Sciatic nerve (tissue), 2 donors: ENCODE results near the gene LPCAT1. TPM values are rescaled to one million over a fixed set of nuclear protein-coding genes. Genes with fewer than 3 reads are reported as not detected.

ENCODE experiments used
- ATAC-seq: fragments of 200-7000 bp; cut with Tn5 transposase; one replicate; pipeline ENCODE4 v1.9.1; 2020; ENCODE audit warnings: mild to moderate bottlenecking, moderate library complexity
- DNase-seq: peaks from one replicate; pipeline ENCODE4 v3.0.0-alpha.2; 2020; ENCODE audit warnings: low spot score
- intact Hi-C: fragments of 100-400 bp; cut with DNase I; formaldehyde crosslinking; loops from one replicate; pipeline ENCODE4 v1.14.2; 2022
- total RNA-seq: library from RNA; stranded (reverse); fragmentation: NEBNext Ultra II Directional; extraction: Animal tissue kit (Norgen Biotek cat#: 25700); gene quantifications from one replicate; pipeline ENCODE4 v1.2.1, GENCODE V29; 2021
- donor health status: DM: no; HTN: no; CAD: no.
- donor health status: DM: no; HTN: no; CAD: no.

The LPCAT1 gene
- total RNA-seq, 1 donor from 2014 or later, result 44.4 TPM

DNA sequence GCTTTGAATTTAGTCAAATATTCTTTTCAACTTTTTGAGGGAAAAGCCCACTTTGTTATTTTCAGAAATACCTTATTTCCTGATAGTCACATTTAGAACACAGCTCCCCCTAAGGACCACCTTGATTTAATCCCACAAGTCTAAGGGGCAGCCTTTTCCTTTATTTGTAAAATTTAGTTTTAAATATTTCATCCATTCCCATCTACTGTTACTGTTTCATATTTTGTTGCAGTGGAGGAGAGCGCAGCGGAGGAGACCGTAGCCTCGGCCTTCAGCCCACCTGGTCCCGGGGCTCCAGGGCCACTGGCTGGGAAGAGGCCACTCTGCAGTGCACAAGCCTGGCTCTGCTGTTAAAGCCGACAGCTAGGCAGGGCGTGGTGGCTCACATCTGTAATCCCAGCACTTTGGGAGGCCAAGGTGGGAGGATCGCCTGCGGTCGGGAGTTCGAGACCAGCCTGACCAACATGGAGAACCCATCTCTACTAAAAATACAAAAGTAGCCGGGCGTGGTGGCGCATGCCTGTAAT, 19.6 kb downstream of the LPCAT1 start:
- intact Hi-C loops, result no loop called here
- DNase-seq (no peak), ATAC-seq (no peak)

DNA sequence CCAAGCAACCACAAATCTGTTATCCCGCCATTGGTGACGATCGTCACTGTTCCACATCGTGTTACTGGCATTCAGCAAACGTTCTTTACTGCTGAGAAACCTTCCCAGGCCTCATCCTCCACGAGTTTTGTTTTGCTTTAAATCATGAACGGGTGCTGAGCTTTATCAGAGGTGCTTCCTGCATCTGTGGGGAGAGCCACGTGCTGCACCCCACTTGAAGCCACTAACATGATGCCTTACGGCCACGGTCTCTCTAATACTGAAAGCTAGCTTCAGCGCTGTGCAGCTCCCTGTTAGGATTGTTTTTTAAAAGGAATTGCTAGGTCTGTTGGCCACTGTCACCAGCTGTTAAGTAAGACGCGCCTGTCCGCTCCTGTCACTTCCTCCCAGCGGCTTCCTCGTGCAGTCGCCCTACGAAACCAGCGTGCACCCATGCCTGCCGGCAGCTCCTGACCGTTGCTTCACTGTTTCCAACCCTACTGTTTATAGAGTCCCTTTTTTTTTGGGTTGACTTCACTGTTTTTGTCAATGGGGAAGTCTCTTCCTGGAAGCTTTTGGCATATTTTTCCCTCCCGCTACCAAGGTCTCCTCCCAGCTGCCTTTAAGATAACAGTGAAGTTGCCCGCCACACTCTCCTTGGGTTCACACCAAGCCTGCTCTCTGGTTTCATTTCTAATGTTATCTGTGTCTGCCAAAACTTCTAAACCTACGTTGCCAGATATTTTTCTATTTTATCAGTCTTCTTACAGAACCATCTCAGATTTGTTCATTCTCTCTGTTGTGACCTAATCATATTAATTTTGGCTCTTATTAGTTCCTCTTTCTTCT, 20.3 kb downstream of the LPCAT1 start:
- DNase-seq (no peak), ATAC-seq (peak; percentile 71)
- intact Hi-C loops, result no loop called here

DNA sequence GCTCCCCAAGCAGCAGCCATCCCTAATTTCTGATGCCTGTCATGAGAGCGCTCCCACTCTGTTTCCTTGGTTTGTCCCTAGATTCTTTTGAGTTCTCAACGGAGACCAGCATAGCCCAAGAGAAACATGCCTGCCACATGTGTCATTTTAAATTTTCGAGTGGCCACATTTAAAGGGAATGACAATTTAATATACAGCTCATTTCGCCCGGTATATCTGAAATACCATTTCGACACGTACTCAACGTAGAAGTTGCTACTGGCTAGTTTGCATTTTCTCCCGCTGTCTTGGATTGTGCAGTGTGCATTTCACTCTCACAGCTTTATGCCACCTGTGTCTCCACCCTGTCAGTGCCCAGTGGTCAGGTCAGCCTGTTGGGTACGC, 21.0 kb downstream of the LPCAT1 start:
- intact Hi-C loops, result no loop called here
- no peak for DNase-seq
- no peak for ATAC-seq

- ATAC-seq (peak; percentile 21), DNase-seq (no peak)
- intact Hi-C loops, result no loop called here
These were observed 21.6 kb downstream of the LPCAT1 start for GRCh38 chr5:1502046-1502736.

GRCh38 chr5:1501372-1502045, 22.3 kb downstream of the LPCAT1 start:
- intact Hi-C loops, result no loop called here
- ATAC-seq, result peak; percentile 2
- DNase-seq, result no peak

GRCh38 chr5:1500411-1501091, 23.2 kb downstream of the LPCAT1 start:
- intact Hi-C loops, result no loop called here
- ATAC-seq (peak; percentile 77), DNase-seq (peak; percentile 84)

GRCh38 chr5:1499851-1500250, 23.9 kb downstream of the LPCAT1 start:
- no peak for ATAC-seq
- no peak for DNase-seq
- intact Hi-C loops, result no loop called here

GRCh38 chr5:1498623-1499416, 24.9 kb downstream of the LPCAT1 start:
- DNase-seq (no peak), ATAC-seq (no peak)
- intact Hi-C loops, result no loop called here

DNA sequence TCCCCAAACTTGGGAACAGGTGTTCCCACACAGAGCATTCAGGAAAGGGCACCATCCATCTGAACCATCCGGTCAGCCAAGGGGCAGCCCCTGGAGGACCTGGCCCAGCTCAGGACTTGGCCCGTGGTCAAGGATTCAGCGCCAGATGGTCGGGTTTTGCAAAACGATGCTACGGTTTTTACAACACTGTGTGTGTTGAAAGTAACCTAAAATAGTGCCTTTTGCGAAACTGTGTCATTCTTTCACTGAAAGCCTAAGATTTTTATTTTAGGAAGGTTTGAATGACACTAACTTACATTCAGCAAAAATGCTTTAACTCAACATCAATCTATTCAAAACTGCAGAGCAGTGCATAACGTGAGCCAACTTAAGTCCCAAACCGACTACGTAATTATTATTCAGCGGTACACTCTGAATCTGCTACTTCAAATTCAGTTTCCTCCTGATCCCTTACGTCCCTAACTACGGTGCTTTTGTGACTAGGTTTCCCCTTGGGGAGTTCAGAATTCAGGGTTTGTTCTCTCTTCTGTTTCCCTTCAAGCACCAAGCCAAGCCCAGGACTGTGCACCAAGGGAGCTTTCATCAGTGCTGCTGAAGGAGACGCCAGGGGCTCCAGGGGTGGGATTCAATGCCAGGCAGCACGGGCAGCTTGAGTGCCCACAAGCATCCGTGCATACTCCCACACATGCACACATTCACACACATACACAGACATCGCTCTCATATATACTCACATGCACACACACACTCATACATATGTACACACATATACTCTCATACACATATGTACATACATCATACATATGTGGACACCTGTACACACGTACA, 25.8 kb downstream of the LPCAT1 start:
- intact Hi-C loops, result no loop called here
- DNase-seq (no peak), ATAC-seq (peak; percentile 12)

DNA sequence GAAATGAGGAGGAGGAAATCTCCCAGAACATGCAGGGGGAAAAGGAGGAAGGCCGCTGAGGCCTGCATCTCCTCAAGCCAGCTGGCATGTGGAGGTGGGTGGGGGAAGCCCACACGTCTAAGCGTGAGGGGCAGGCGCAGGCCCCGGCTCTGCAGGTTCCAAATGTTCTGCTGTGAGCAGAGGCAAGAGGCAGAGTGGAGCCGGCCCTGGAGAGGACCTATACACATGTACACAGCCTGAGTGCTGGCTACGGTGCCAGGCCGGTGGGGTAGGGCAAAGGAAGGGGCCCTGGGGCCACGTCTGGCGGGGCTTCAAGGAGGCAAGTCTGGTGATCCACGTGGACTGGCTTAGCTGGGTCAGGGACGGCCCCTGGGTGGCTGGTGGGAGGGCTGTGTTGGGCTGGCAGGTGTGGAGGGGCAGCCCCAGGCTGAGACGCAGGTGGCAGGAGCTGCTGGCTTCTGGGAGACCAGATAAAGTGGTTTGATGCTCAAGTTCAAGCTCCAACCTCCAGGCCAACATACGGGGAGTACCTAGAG, 26.4 kb downstream of the LPCAT1 start:
- DNase-seq (no peak), ATAC-seq (no peak)
- intact Hi-C loops, result no loop called here

GRCh38 chr5:1495525-1495897, 28.2 kb downstream of the LPCAT1 start:
- ATAC-seq, result no peak
- intact Hi-C loops, result no loop called here
- no peak for DNase-seq

- DNase-seq, result no peak
- ATAC-seq, result peak; percentile 36
- intact Hi-C loops, result no loop called here
These were observed 28.8 kb downstream of the LPCAT1 start for GRCh38 chr5:1494780-1495524.

DNA sequence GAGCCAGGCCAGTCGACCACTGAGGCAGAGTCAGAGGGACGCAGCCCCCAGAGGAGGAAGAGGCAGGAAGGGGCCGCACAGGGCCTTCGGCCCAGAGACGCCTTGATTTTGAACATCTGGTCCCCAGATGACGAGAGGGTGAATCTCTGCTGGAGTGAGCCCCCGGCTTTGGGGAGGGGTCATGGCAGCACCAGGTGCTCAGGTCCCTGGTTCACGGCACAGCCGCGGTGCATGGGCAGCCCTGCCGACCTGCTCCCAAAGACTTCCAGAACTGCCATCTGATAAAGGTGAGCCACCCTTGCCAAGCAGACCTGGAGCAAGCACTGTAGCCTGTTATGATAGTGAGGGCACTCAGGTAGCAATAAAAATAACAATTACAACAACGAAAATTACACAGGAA, 29.8 kb downstream of the LPCAT1 start:
- no peak for DNase-seq
- intact Hi-C loops, result no loop called here
- ATAC-seq, result no peak

DNA sequence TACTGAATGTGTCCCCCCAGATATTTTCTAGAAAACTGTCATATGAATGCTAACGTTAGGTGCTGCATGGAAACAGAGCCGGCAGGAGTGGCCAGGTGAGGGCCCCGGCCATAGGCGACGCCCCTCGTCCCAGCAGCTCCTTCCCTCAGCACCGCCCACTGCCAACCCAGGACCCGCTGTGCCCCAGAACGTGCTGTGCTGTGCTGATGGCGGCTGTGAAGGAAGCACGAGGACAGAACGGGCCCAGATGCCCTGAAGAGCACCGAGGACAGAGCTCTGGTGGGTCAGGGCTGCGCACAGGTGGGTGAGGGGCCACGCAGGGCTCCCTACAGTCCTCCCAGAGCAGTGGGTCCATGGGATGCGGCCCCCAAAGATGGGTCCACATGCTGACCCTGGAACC, 30.3 kb downstream of the LPCAT1 start:
- no peak for DNase-seq
- intact Hi-C loops, result no loop called here
- no peak for ATAC-seq

DNA sequence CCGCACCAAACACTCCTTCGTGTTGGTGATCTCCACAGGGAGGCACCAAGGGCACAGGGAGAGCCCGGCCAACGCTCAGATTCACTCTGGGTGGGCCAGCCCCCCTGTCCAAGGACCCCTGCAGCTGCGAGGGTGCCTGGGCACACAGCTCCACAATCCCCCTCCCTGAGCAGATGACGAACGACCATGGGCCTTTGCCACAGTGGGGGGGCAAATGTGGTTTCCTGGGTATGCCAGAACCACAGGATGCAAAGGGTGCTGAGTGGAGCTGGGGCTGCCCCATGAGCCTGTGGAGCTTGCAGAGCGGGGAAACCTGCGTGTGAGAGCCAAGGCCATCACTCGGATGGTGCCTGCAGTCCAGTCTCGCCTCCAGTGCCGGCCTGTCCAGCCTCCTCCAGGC, 31.0 kb downstream of the LPCAT1 start:
- DNase-seq, result no peak
- intact Hi-C loops, result no loop called here
- ATAC-seq, result no peak

GRCh38 chr5:1490376-1490775, 33.4 kb downstream of the LPCAT1 start:
- intact Hi-C loops, result no loop called here
- ATAC-seq, result no peak
- no peak for DNase-seq

- no peak for ATAC-seq
- no peak for DNase-seq
- intact Hi-C loops, result no loop called here
These were observed 34.0 kb downstream of the LPCAT1 start for GRCh38 chr5:1489754-1490153.
